GM12864 (cell line): ENCODE results near the gene CD4.

ENCODE experiments used
- DNase-seq: peaks from one replicate; pipeline ENCODE4 v3.0.0-alpha.2; 2011; ENCODE audit warnings: low read depth
- H3K4me3 ChIP-seq: 2 replicates; pipeline ENCODE4 v1.5.1; 2011; ENCODE audit warnings: mild to moderate bottlenecking, low read depth, low read length, control low read depth
- CTCF ChIP-seq: IDR thresholded peaks from 2 replicates; pipeline ENCODE4 v1.5.1; 2011; ENCODE audit warnings: low read depth, mild to moderate bottlenecking, moderate library complexity, low read length, control low read depth, inconsistent platforms; ENCODE audit errors: missing control alignments

Gene CD4

GRCh38 chr12:6773590-6774351, 15.6 kb upstream of the CD4 start:
- DNase-seq, result no peak
- H3K4me3 ChIP-seq, result no peak overlapping the region
- TF ChIP-seq CTCF, result no peak

- TF ChIP-seq CTCF, result no peak
- H3K4me3 ChIP-seq, result no peak overlapping the region
Observed at GRCh38 chr12:6774499-6775062, 14.7 kb upstream of the CD4 start.

GRCh38 chr12:6775185-6776174, 13.8 kb upstream of the CD4 start:
- DNase-seq, result no peak
- TF ChIP-seq CTCF, result no peak
- H3K4me3 ChIP-seq, result no peak overlapping the region

More at GRCh38 chr12:6774499-6775062, 14.7 kb upstream of the CD4 start:
- no peak for DNase-seq

- no peak overlapping the region for H3K4me3 ChIP-seq
- no peak for TF ChIP-seq CTCF
Observed at GRCh38 chr12:6777386-6777785, 11.9 kb upstream of the CD4 start.

GRCh38 chr12:6778217-6778573, 11.1 kb upstream of the CD4 start:
- no peak for DNase-seq
- peak overlapping the region; percentile 47 for H3K4me3 ChIP-seq
- no peak for TF ChIP-seq CTCF

More at GRCh38 chr12:6777386-6777785, 11.9 kb upstream of the CD4 start:
- DNase-seq, result no peak

GRCh38 chr12:6778574-6779550, 10.5 kb upstream of the CD4 start:
- TF ChIP-seq CTCF, result peak; percentile 91
- DNase-seq, result peak; percentile 57
- peak overlapping the region; percentile 47 for H3K4me3 ChIP-seq
